ENCODE data around the gene FUS. TPM values are rescaled to one million over a fixed set of nuclear protein-coding genes. Genes with fewer than 3 reads are reported as not detected.

The FUS gene
- total and polyA plus RNA-seq, 2 donors (not counting 3 experiments of a cell fraction or from before 2014, with no cell fraction given) = 307 to 569 TPM

GRCh38 chr16:31145398-31145990, 34.4 kb upstream of the FUS start:
- no peaks in the 10 kb centered on the region for H3K79me2 ChIP-seq (ENCODE audit: control insufficient read depth, insufficient read depth, low read length)
- no peaks in the 10 kb centered on the region for H3K9me3 ChIP-seq (replicated peaks; ENCODE audit: control insufficient read depth, insufficient read depth, low read length)
- no peak overlapping the region for H3K4me2 ChIP-seq (ENCODE audit: insufficient read depth, low read length)
- dilution Hi-C loops (cut with MboI; ENCODE audit: extremely low pct_ligation_motif_present, low sequenced_read_pairs) = no loop called here
- H3K9me1 ChIP-seq (replicated peaks; ENCODE audit: control insufficient read depth, extremely low read depth, insufficient read depth, low read length) = no peaks in the 10 kb centered on the region
- DNase-seq (ENCODE audit: low read depth, low spot score) (no peak), FAIRE-seq (no peak)
- CTCF ChIA-PET = no interaction called here
- no peaks in the 10 kb centered on the region for H3K36me3 ChIP-seq (ENCODE audit: control insufficient read depth in 2 of 2, extremely low read depth in 1 of 2, insufficient read depth in 2 of 2, low read length in 2 of 2)
- BruUV-seq (replicated peaks) = no TSS peak
- peaks cover 15 to 25% of the 10 kb centered on the region in 2 experiments for H3K27me3 ChIP-seq (ENCODE audit: control insufficient read depth in 2 of 2, insufficient read depth in 2 of 2, low read length in 2 of 2)
- intact Hi-C loops (cut with micrococcal nuclease) = no loop called here
- no peak overlapping the region for H2AFZ ChIP-seq (ENCODE audit: low read depth, low read length)
- no peaks in the 10 kb centered on the region for H4K20me1 ChIP-seq (replicated peaks; ENCODE audit: control insufficient read depth, extremely low read depth, insufficient read depth, low read length)
- no peak overlapping the region for H3K27ac ChIP-seq (ENCODE audit: insufficient read depth, low read depth, low read length)
- POLR2A ChIA-PET = no interaction called here
- peaks cover 5% of the 10 kb centered on the region for H3K4me1 ChIP-seq (ENCODE audit: control insufficient read depth, extremely low read depth, insufficient read depth, low read length)
- no peak overlapping the region for H3K9ac ChIP-seq (replicated peaks; ENCODE audit: extremely low read depth, insufficient read depth, low read length)
- no peak overlapping the region for H3K4me3 ChIP-seq (replicated peaks in 1 of 3; ENCODE audit: insufficient read depth in 1 of 3, low read depth in 1 of 3, low read length in 3 of 3)
- TF ChIP-seq EZH2 (IDR thresholded peaks at IDR 0.05; ENCODE audit: borderline replicate concordance, low read depth, low read length, severe bottlenecking) (no peak), MYC (IDR thresholded peaks at IDR 0.05; ENCODE audit: low read depth, low read length) (no peak), CTCF (IDR thresholded peaks at IDR 0.05; ENCODE audit: extremely low read depth in 1 of 2, insufficient read depth in 1 of 2, low read depth in 1 of 2, low read length in 2 of 2) (no peak), GATA2 (IDR thresholded peaks at IDR 0.05; ENCODE audit: insufficient read depth, insufficient read length, low read depth, low read length) (no peak), FOS (IDR thresholded peaks at IDR 0.05; ENCODE audit: borderline replicate concordance, insufficient read depth, low read length) (no peak), JUN (IDR thresholded peaks at IDR 0.05; ENCODE audit: borderline replicate concordance, insufficient read depth, insufficient read length, low read depth) (no peak), MAX (IDR thresholded peaks at IDR 0.05; ENCODE audit: insufficient read depth, insufficient read length) (no peak), POLR2A (IDR thresholded peaks at IDR 0.05; ENCODE audit: low read depth, low read length) (no peak), POLR2AphosphoS5 (IDR thresholded peaks at IDR 0.05; ENCODE audit: insufficient read depth, low read depth, low read length) (no peak)
